DMS53 treated with DMSO at 0.1 percent for 48 hours (cell line): Measurements from ENCODE around the gene BRD1.

Experiments used
- DNase-seq: peaks from one replicate; lab custom pipeline; 2025; ENCODE audit not compliant: unreplicated experiment; lab: John Stamatoyannopoulos, UW

BRD1 gene

DNA sequence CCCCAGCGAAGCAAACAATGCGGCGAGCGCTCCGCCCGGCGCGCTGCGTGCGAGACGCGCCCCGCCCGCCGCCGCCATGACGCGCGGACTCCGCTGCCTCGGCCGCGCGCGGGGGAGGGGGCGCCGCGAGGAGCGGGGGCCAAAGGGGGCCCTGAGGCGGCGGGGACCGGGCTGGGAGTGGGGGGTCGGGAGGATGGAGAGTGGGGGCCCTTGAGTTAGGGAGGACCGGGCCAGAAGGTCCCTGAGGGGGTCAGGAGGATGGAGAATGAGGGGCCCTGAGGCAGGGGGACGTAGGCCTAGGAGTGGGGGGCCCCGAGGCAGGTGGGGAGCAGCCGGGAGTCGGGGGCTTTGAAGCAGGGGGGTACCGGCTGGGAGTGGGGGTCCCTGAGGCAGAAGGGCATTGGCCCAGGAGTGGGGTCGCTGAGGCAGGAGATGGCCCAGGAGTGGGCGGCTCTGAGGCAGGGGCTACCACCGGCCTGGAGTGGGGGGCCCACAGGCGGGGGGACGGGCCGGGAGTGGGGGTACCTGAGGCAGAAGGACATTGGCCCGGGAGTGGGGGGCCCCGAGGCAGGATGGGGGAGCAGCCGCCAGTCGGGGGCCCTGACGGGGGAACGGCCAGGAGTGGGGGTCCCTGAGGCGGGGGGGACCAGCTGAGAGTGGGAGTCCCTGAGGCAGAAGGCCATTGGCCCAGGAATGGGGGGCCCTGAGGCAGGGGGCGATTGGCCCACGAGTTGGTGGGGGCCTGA, at the start of gene BRD1:
Gene BRD1, minus strand, starts transcription at position 21 of the 746 bp plus-strand sequence. CDS start 3,556 bp downstream, outside the sequence.
- DNase-seq: no peak

DNA sequence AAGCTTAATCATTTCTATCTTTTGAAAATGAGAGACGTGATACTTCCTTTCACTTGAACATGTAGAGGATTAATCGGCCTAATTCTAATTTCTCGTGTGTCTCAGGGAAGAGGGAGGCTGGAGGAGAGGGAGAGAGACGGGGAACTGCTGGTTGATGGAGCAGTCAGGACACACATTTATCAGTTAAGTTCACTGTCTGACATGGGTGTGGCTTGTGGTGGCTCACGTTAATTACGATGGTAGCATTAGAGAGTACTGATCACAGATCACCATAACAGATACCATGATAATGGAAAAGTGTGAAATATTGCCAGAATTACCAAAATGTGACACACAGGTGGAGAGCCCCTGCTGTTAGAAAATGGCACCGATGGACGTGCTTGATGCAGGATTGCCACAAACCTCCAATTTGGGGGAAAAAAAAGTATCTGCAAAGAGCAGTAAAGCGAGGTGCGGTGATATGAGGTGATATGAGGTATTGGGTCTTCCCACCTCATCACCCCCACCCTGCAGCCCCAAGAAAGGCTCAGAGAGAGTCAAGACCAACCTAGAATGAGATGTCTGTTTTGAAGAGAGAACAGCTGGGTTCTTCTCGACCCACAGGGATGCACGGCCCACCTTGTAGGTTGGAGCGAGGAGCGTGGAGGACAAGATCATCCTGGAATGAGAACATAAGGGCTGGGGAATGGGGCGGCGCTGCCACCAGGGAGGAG, 45.7 kb upstream of the BRD1 start:
- no peak for DNase-seq

DNA sequence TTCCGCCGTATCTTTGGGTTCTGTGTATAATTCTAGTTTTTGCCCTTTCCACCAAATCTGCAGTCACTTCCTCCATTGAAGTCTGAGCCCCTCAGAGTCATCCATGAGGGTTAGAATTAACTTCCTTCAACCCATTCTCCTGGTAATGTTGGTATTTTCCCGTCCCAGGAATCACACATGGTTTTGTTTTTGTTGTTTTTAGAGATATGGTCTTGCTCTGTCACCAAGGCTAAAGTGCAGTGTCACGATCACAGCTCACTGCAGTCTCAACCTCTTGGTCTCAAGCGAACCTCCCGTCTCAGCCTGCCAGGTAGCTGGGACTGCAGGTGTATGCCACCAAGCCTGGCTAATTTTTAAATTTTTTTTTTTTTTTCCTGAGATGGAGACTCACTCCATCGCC, 44.7 kb upstream of the BRD1 start:
- no peak for DNase-seq

DNA sequence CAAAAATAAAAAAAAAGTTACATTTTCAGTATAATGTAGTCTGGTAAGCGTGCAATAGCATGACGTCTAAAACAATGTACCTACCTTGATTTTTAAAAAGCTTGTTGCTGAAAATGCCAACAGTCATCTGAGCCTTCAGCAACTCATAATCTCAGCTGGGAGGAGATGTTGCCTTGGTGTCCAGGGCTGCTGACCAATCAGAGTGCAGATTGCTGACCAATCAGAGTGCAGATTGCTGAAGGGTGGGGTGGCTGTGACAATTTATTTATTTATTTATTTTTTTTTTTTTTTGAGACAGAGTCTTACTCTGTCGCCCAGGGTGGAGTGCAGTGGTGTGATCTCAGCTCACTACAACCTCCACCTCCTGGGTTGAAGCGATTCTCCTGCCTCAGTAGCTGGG, 43.8 kb upstream of the BRD1 start:
- DNase-seq: no peak

DNA sequence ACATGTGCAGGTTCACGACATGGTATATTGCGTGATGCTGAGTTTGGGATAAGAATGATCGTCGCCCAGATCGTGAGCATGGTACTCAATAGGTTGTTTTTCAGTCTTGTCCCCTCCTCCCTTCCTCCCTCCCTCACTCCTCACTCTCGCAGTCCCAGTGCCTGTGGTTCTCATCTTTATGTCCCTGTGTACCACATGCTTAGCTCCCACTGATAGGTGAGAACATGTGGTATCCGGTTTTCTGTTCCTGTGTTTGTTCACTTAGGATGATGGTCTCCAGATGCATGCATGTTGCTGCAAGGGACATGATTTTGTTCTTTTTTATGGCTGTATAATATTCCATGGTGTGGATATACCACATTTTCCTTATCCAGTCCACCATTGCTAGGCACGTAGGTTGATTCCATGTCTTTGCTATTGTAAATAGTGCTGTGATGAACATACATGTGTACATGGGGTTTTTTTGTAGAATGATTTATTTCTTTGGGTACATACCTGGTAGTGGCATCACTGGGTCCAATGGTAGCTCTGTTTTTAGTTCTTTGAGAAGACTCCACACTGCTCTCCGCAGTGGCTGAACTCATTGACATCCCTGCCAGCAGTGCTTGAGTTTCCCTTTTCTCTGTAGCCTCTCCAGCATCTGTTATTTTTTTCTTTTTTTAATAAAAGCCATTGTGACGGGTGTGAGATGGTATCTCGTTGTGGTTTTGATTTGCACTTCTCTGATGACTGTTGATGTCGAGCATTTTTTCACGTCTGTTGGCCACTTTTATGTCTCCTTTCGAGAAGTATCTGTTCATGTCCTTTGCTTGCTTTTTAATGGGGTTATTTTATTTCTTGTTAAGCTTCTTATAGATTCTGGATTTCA, 42.4 kb upstream of the BRD1 start:
- no peak for DNase-seq

DNA sequence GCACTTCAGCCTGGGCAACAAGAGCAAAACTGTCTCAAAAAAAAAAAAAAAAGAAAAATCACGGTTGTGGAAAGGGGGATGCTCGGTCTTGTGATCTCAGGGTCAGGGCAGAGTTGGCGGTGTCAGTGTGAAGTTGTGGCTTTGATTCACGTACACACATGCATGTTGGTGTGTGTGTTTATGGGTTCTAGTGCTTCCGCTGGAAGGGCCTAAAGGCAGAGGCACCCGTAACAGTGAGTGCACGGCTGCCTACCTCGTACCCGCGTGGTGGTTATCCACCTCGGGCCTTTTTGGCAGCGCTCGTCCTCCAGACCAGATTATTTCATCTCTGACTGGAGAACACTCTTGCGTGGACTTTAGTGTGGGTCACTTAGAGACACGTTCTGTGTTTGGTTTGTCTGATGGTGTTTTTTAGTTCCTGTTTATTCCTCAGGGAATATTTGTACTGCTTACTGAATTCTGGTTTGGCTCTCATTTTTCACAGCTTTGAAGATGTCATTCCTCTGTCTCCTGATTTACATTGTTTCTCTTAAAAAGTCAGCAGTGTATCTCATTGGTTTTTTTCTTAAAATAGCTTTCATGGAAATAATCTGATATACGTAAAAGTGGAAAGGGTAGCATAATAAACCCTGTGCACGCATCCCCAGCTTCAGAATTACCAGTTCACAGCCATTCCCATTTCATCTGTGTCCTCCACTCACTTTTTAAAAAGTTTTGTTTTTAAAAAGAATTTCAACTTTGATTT, 41.6 kb upstream of the BRD1 start:
- DNase-seq: no peak

DNA sequence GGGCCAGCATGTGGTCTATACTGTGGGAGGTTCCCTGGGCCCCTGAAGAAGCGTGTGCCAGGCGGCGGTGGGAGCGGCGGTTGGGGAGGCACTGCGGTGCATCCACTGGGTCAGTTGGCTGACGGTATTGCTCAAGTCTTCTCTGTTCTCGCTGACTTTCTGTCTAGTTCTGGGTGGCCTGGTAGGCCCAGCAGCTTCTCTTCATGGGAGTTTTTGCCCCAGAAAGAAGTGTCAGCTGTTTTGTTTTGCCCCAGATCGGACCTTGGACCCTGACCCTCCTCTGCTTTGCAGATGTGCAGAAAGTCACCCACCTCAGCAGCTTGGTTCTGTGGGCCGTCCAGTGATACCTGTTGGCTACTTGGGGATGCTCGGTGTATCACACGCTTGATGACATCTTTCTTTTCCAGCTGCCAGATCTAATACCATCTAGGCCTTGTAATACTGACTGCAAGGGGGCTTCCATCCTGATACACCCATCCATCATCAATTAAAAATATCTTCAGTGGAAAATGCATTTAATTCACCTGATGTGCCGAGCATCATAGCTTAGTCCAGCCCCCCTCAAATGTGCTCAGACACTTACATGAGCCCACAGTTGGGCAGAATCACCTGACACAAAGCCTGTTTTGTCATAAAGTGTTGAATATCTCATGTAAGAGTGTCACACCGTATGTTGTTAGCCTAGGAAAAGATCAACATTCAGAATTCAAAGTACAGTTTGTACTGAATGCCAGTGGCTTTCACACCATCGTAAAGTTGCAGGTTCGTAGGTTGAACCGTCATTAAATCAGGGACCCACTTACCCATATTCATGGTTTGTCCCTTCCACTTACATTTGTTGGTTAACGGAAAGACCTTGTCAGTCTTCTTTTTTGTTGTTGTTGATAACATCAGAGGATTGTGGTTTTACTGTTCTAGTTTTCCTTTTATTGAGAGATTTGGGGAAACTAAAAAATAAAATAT, 39.9 kb upstream of the BRD1 start:
- no peak for DNase-seq

DNA sequence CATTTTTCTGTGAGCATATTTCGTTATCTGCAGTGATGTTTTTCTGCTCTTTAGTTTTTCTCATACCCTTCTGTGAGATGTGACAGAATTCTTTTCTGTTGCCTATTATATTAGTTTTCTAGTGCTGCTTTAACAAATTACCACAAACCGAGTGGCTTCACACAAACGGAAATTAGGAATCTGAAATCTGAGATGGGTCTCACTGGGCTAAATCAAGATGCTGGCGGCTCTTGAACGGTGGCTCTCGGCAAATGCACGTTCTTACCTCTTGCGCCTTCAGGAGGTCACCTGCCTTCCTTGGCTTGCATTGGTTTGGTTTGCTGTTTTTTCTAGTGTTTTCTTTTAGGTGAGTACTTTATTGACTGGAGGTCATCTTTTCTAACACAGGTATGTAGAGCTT, 39.0 kb upstream of the BRD1 start:
- DNase-seq: no peak

DNA sequence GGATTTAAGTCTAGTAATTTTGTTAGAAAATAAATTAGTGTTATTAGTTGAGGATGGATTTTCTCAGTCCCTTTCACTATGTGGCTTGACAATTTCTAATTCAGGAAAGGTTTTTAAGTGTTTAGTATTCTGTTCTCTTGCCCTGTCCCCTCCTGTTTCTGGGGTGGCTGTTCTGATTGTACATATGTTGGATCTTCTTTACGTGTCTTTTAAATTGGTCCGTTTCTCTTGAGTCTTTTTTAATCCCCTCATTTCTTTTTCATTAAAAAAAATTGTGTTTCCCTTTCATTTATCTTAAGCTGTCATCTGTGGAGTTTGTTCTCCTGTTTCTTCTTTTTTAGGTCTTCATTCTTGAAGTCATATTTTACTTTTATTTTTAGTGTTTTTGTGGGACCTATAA, 38.5 kb upstream of the BRD1 start:
- no peak for DNase-seq

DNA sequence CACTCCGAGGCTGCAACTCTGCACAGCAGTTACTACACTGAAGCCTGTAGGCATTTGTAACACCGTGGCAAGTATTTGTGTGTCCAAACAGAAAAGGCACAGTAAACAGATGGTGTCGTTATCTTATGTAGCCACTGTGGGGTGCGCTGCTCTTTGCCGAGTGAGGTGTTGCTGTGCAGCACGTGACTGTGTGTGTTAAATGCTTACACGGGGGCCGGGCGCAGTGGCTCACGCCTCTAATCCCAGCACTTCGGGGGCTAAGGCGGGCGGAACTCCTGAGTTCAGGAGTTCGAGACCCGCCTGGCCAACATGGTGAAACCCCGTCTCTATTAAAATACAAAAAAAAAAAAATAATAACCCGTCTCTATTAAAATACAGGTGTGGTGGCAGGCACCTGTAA, 37.5 kb upstream of the BRD1 start:
- DNase-seq: no peak

DNA sequence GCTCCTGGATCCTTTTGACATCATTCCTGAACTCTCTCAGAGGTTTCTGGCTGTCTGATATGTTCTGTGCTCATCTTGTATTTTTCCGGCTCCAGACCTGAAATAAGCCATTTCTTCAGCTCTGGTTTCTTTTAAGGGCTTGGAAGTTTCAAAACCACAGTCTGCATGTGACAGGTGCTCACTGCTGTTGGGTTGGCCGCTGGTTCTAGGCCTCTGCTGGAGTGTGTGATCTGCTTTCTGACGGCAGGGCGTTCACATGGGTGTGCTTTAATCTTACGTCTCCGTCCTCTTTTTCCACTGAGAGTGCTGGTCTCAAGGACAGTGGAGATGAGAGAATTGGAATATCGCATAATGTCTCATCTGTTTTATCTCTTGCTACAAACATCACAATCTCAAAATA, 36.3 kb upstream of the BRD1 start:
- DNase-seq: no peak

DNA sequence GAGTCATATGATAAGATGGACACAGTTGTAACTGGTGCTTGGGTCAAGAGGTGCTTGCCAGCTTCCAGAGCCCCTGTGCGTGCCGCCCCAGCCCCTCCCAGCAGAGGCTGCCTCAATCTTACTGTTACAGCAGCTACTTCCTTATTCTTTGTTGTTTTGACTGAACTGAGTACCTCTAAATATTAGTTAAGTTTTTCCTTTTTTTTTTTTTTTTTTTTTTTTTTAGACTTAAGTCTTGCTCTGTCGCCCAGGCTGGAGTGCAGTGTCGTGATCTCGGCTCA, 34.8 kb upstream of the BRD1 start:
- DNase-seq: no peak

DNA sequence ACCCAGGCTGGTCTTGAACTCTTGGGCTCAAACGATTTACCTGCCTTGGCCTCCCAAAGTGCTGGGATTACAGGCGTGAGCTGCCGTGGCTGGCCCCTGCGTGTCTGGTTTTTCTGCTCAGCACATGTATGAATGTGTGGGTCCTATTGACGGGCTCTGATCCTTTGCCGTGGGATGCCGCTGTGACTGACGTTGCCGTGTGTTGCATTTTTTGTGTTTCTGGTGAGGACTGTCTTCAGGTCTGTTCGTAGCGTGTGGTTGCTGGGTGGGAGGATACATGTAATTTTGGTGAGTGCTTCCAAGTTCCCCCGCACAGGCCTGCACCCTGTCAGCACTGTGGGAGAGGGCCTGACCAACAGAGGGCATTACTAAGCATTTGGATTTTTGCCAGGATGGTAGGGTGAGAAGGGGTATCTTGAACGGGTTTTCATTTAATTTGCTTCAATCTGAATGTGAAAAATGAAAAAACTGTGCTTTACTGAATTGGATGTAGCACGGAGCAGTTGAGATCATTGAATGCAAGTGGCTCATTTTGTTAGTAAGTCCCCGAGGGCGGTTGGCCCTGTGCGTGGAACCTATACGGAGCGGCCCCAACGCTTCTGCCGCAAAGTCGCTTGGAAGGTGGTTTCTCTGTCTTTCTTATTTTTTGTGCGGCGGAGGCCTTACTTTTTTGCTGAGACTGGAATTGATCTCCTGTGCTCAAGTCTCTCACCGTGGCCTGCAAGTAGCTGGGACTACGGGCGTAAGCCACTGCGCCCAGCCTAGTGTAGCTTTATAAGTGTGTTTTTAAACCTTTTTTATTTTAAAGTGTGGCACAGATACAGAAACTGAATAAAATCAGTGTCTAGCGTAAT, 34.2 kb upstream of the BRD1 start:
- DNase-seq: no peak

DNA sequence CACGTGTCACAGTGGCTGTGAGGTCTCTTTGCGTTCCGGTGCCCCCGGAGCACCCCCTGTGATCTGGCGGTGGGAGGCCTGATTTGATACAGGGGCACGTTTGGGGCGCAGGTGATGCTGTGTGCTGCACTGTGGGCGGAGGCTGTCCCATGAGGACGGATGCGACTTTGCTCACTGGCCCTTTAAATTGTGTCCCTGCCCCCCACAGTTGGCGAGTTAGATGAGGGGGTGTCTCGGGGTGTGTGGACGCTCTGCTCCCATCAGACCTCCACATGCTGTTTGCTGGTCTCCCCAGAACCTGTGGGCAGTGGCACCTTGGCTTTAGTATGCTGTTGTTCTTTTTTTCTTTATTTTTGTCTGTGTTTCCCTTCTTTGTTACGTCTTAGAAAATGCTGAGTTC, 31.2 kb upstream of the BRD1 start:
- DNase-seq: no peak

DNA sequence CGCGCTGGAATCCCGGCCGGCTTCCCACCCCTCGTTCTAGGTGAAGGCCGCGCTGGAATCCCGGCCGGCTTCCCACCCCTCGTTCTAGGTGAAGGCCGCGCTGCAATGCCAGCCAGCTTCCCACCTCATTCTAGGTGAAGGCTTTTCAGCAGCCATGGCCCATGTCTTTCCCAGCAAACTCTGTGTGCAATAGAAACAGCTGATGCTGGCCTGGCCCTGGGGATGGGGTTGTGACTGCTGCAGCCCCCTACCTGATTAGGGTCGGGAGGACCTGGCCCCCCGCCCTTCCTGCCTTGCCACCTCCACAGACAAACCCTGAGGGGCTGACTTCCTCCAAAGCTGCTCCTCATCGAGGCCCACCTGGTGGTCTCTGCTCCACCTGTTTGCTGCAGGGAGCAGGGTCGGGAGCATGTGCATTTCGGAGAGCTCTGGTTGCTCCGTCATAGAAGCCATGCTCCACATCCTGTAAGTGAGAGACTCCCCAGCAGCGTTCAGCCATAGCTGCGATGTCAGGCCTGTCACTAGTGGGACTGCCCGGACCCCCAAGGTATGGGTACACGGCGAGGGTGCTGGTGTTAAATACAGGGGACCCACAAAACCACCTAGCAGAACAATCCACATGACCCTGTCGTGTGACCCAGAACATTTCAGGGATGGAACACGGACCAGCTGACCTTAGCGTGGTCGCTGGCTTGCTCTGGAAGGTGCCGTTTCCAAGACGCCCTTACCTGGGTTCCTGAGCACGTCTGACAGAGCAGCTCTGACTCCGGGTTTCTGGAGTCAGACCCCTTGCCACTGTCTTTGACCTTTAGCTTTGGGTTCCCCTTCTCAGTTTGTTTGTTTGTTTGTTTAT, 29.3 kb upstream of the BRD1 start:
- DNase-seq: no peak

DNA sequence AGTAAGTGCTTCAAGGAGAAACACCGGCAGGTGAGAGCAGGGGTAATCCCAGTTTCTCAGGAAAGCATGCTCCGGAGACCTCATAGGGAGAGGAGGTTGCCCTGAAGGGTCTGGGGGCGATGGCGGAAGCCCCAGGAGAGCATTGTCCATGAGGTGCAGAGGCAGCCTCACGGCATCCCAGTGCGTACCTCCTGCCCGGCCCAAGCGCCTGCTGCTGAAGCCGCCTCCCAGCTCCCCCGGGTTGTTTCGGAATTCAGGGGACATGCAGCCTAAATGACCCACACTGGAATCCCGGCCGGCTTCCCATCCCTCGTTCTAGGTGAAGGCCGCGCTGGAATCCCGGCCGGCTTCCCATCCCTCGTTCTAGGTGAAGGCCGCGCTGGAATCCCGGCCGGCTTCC, 28.7 kb upstream of the BRD1 start:
- no peak for DNase-seq

DNA sequence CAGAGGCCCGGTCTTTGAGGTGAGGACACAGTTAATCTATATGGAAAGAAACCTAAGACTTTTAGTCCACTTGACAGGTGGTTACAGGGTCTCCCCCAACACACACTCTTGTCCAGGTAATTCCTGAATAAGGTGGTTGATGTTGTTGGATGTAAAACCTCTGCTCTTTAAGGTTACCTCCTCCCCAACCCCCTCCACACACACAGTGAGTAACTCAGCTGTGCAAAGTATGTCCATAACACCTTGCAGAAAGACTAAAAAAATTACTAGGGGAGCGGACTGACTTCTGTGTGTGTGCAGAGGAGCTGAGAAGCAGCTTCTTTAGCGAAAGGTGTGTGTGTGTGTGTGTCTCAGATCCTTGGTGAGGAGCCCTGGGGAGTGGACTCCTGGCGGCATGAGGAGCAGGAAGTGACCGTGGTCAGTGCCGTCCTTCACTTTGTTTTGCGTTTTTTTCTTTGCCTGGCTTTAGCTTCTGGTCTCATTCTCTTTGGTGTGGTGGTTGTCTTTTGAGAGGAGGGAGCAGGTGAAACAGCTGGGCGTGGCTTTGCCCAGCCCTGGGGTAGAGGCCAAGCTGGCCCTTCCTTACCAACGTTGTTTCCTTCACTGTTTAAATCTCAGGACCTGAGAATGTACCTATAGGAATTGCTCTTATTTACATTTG, 27.7 kb upstream of the BRD1 start:
- no peak for DNase-seq
